Lung (tissue), 12 donors: ENCODE data around the gene CDH13. TPM values are rescaled to one million over a fixed set of nuclear protein-coding genes. Genes with fewer than 3 reads are reported as not detected.

Experiments
- ATAC-seq: fragments of 200-7000 bp; cut with Tn5 transposase; one replicate; pipeline ENCODE4 v1.9.1; 2020; ENCODE audit warnings: moderate number of reproducible peaks; ENCODE audit not compliant: insufficient read depth, low FRiP score
- DNase-seq, 3 donors: peaks; one replicate each; pipeline ENCODE4 v3.0.0-alpha.2; 2013 to 2017
- H3K27ac ChIP-seq, 2 donors: one replicate each; pipeline ENCODE4 v1.5.1; 2013; ENCODE audit warnings: mild to moderate bottlenecking in 2 of 2, moderate library complexity in 2 of 2, control low read depth in 1 of 2, inconsistent platforms in 1 of 2, low read depth in 1 of 2, low read length in 1 of 2
- H3K27me3 ChIP-seq, 3 donors: one replicate each; pipeline ENCODE4 v1.5.1; 2013; ENCODE audit warnings: low read length in 2 of 3; ENCODE audit not compliant: control insufficient read depth in 3 of 3, insufficient read depth in 3 of 3
- H3K36me3 ChIP-seq, 4 donors: one replicate each; pipeline ENCODE4 v1.5.1; 2013; ENCODE audit warnings: low read length in 4 of 4, mild to moderate bottlenecking in 1 of 4, moderate library complexity in 1 of 4; ENCODE audit not compliant: control insufficient read depth in 4 of 4, insufficient read depth in 4 of 4
- H3K4me1 ChIP-seq, 5 donors: one replicate each; pipeline ENCODE4 v1.5.1; 2013; ENCODE audit warnings: low read length in 5 of 5, mild to moderate bottlenecking in 2 of 5, moderate library complexity in 1 of 5; ENCODE audit not compliant: control insufficient read depth in 5 of 5, insufficient read depth in 5 of 5
- H3K4me3 ChIP-seq: one replicate; pipeline ENCODE4 v1.5.1; 2013; ENCODE audit warnings: mild to moderate bottlenecking, control low read depth, moderate library complexity
- H3K9ac ChIP-seq, 2 donors: one replicate each; pipeline ENCODE4 v1.5.1; 2013; ENCODE audit warnings: low read length in 2 of 2, control low read depth in 1 of 2; ENCODE audit not compliant: insufficient read depth in 1 of 2
- H3K9me3 ChIP-seq, 4 donors: one replicate each; pipeline ENCODE4 v1.5.1; 2013; ENCODE audit warnings: low read length in 3 of 4, mild to moderate bottlenecking in 1 of 4, moderate library complexity in 1 of 4; ENCODE audit not compliant: control insufficient read depth in 4 of 4, insufficient read depth in 3 of 4
- CTCF ChIP-seq: IDR thresholded peaks from 2 replicates; pipeline ENCODE4 v1.5.1; 2012; ENCODE audit warnings: mild to moderate bottlenecking; ENCODE audit errors: control extremely low read depth, extremely low read depth
- WGBS, 2 donors: extraction: QIAGEN DNeasy Blood & Tissue Kit; methylation state at CpG; one replicate each; pipeline ENCODE4 v1.1.7; 2013; 5-methylcytosine and 5-hydroxymethylcytosine counted together
- polyA plus RNA-seq, 2 donors: library from polyadenylated mRNA; stranded (reverse); fragments of 200-250 nt; gene quantifications; one replicate each; pipeline ENCODE4 v1.2.1, GENCODE V29; 2013
- total RNA-seq, 2 donors: library from RNA; depleted of rRNA in 1 of 2; stranded (reverse); fragments of >200 nt in 1 of 2; gene quantifications; one replicate each; pipeline ENCODE4 v1.2.1, GENCODE V29; 2014 to 2021
- donor health status: control.
- donor health status: control.
- donor health status: Bipolar disorder and iron deficiency.
- donor health status: healthy.
- donor health status: DM: yes; HTN: yes; CAD: no.

The CDH13 gene
- total and polyA plus RNA-seq, 4 donors = 2.1 to 12.3 (median 7.3) TPM

GRCh38 chr16:83098536-83098935 lies 471.8 kb downstream of the CDH13 start:
- TF ChIP-seq CTCF = no peak
- H3K4me3 ChIP-seq = no peak overlapping the region
- no peaks in the 10 kb centered on the region for H3K36me3 ChIP-seq
- ATAC-seq = no peak
- 91 to 93% methylated on average over 3 of the region's 3 CpGs for WGBS, 2 donors
- DNase-seq = no peak
- peaks cover 0 to 11% (median 4%) of the 10 kb centered on the region in 4 donors for H3K9me3 ChIP-seq
- no peaks in the 10 kb centered on the region for H3K27me3 ChIP-seq
- no peak overlapping the region for H3K9ac ChIP-seq
- H3K4me1 ChIP-seq = no peaks in the 10 kb centered on the region
- H3K27ac ChIP-seq = no peak overlapping the region

GRCh38 chr16:83100679-83101078 lies 473.9 kb downstream of the CDH13 start:
- Histone ChIP-seq H3K27me3 (peaks cover 0 to 3% (median 0%) of the 10 kb centered on the region in 3 donors), H3K9ac (no peak overlapping the region), H3K4me1 (no peaks in the 10 kb centered on the region), H3K4me3 (no peak overlapping the region), H3K27ac (no peak overlapping the region), H3K9me3 (peaks cover 0 to 11% (median 4%) of the 10 kb centered on the region in 4 donors), H3K36me3 (no peaks in the 10 kb centered on the region)
- WGBS, 2 donors = 82 to 91% methylated on average over 2 of the region's 2 CpGs
- no peak for TF ChIP-seq CTCF
- no peak for ATAC-seq
- no peak for DNase-seq

- Histone ChIP-seq H3K27me3 (peaks cover 0 to 3% (median 0%) of the 10 kb centered on the region in 3 donors), H3K36me3 (no peaks in the 10 kb centered on the region), H3K4me1 (no peaks in the 10 kb centered on the region), H3K27ac (no peak overlapping the region), H3K9me3 (peaks cover 0 to 9% (median 4%) of the 10 kb centered on the region in 4 donors), H3K4me3 (no peak overlapping the region), H3K9ac (no peak overlapping the region)
- no peak for TF ChIP-seq CTCF
- ATAC-seq = no peak
- WGBS, 2 donors = 76 to 84% methylated on average over 6 of the region's 6 CpGs
- DNase-seq = no peak
These were observed 475.6 kb downstream of the CDH13 start for GRCh38 chr16:83102336-83102735.
